HCT116 (cell line): Measurements from ENCODE around the gene NSD2. TPM values are rescaled to one million over a fixed set of nuclear protein-coding genes. Genes with fewer than 3 reads are reported as not detected.

Source experiments
- ATAC-seq: fragments of 200-7000 bp; cut with Tn5 transposase; 2 replicates; pipeline ENCODE4 v1.9.1; 2020; ENCODE audit warnings: mild to moderate bottlenecking, moderate library complexity
- BruUV-seq: library from RNA; stranded (reverse); fragments of 400-500 nt; replicated peaks from 2 replicates; lab custom pipeline; 2021; lab: Mats Ljungman, UMichigan
- CTCF ChIA-PET: fragments of 300-600 bp; sonication (Branson Sonifier 250); formaldehyde crosslinking; loops from one replicate; lab custom pipeline; 2021; ENCODE audit warnings: antibody characterized with exemption; lab: Charles Lee
- POLR2A ChIA-PET: fragments of 300-600, 350-600 bp; sonication (Branson Sonifier 250); formaldehyde crosslinking; loops from one replicate; lab custom pipeline; 2021; ENCODE audit warnings: antibody characterized with exemption; lab: Charles Lee
- RAD21 ChIA-PET, 2 experiments: fragments of 300-600 bp; sonication (Branson Sonifier 250); formaldehyde crosslinking; loops; one replicate each; lab custom pipeline; 2023; ENCODE audit warnings: low total read pairs in 2 of 2; ENCODE audit not compliant: uncharacterized antibody in 2 of 2, unreplicated experiment in 2 of 2, low non-redundant PET in 1 of 2; lab: Charles Lee
- DNase-seq: peaks from one replicate; pipeline ENCODE4 v3.0.0-alpha.2; 2010; ENCODE audit warnings: low read depth, low spot score
- H2AFZ ChIP-seq: fragments of 200-600 bp; shearing (Covaris generic), sonication (generic); 2 replicates; pipeline ENCODE4 v1.6.1; 2017; ENCODE audit warnings: low read depth, mixed run types, mixed read lengths, antibody characterized with exemption, low read length; ENCODE audit not compliant: poor library complexity, severe bottlenecking
- H3K27ac ChIP-seq: 2 replicates; pipeline ENCODE4 v1.5.1; 2012; ENCODE audit warnings: low read depth, low read length
- H3K27me3 ChIP-seq: fragments of 200-600 bp; sonication (generic); 2 replicates; pipeline ENCODE4 v1.6.1; 2016; ENCODE audit warnings: mixed run types, low read length, mixed read lengths; ENCODE audit not compliant: insufficient read depth
- H3K36me3 ChIP-seq, 2 experiments: fragments of 200-500 bp in 1 of 2; fragments of 200-600 bp in 1 of 2; sonication (Bioruptor generic) in 1 of 2; sonication (generic) in 1 of 2; 2 replicates each; pipeline versions ENCODE4 v1.5.1 to v1.6.1; 2014 to 2016; ENCODE audit warnings: low read length in 2 of 2, inconsistent platforms in 1 of 2, mixed read lengths in 1 of 2, mixed run types in 1 of 2; ENCODE audit not compliant: insufficient read depth in 2 of 2, control insufficient read depth in 1 of 2
- H3K4me1 ChIP-seq, 2 experiments: fragments of 200-600 bp in 1 of 2; sonication (generic) in 1 of 2; 2 replicates each; pipeline versions ENCODE4 v1.5.1 to v1.6.1; 2012 to 2017; ENCODE audit warnings: low read length in 2 of 2, inconsistent platforms in 1 of 2, mild to moderate bottlenecking in 1 of 2, mixed read lengths in 1 of 2, mixed run types in 1 of 2, moderate library complexity in 1 of 2; ENCODE audit not compliant: insufficient read depth in 2 of 2, control insufficient read depth in 1 of 2
- H3K4me2 ChIP-seq: fragments of 200-600 bp; sonication (generic); 2 replicates; pipeline ENCODE4 v1.6.1; 2017; ENCODE audit warnings: mixed run types, low read length, mixed read lengths
- H3K4me3 ChIP-seq, 2 experiments: fragments of 200-600 bp in 1 of 2; sonication (generic) in 1 of 2; replicated peaks in 1 of 2; 2 replicates each; pipeline ENCODE4 v1.5.1; 2011 to 2016; ENCODE audit warnings: low read length in 2 of 2, control low read depth in 1 of 2, low read depth in 1 of 2, mild to moderate bottlenecking in 1 of 2, mixed read lengths in 1 of 2, mixed run types in 1 of 2
- H3K79me2 ChIP-seq: fragments of 200-600 bp; sonication (generic); 2 replicates; pipeline ENCODE4 v1.6.1; 2017; ENCODE audit warnings: mild to moderate bottlenecking, mixed run types, low read length, moderate library complexity, mixed read lengths; ENCODE audit not compliant: insufficient read depth
- H3K9ac ChIP-seq: fragments of 200-600 bp; sonication (generic); 2 replicates; pipeline ENCODE4 v1.6.1; 2016; ENCODE audit warnings: low read length, mixed read lengths
- H3K9me2 ChIP-seq: fragments of 200-600 bp; sonication (generic), shearing (Covaris generic); 2 replicates; pipeline ENCODE4 v1.6.1; 2017; ENCODE audit warnings: mixed run types, mild to moderate bottlenecking, moderate library complexity; ENCODE audit not compliant: insufficient read depth
- H3K9me3 ChIP-seq, 2 experiments: fragments of 200-500 bp in 1 of 2; fragments of 200-600 bp in 1 of 2; sonication (Bioruptor generic) in 1 of 2; sonication (generic) in 1 of 2; 2 replicates each; pipeline ENCODE4 v1.6.1; 2014 to 2017; ENCODE audit warnings: low read length in 2 of 2, mixed read lengths in 2 of 2, inconsistent platforms in 1 of 2, low read depth in 1 of 2, mild to moderate bottlenecking in 1 of 2, mixed run types in 1 of 2, moderate library complexity in 1 of 2; ENCODE audit not compliant: control insufficient read depth in 1 of 2, insufficient read depth in 1 of 2
- H4K20me1 ChIP-seq: fragments of 200-600 bp; sonication (generic), shearing (Covaris generic); 2 replicates; pipeline ENCODE4 v1.6.1; 2017; ENCODE audit warnings: mixed run types, mild to moderate bottlenecking, moderate library complexity; ENCODE audit not compliant: insufficient read depth
- CEBPB ChIP-seq: IDR thresholded peaks from 2 replicates; pipeline ENCODE4 v1.6.1; 2012; ENCODE audit warnings: low read depth
- ELF1 ChIP-seq: IDR thresholded peaks from 2 replicates; pipeline ENCODE4 v1.6.1; 2012; ENCODE audit warnings: low read depth, borderline replicate concordance
- EZH2phosphoT487 ChIP-seq: fragments of 200-600 bp; IDR thresholded peaks from 2 replicates; pipeline ENCODE4 v1.6.1; 2018; ENCODE audit warnings: antibody characterized with exemption, borderline replicate concordance
- JUND ChIP-seq: IDR thresholded peaks from 2 replicates; pipeline ENCODE4 v1.6.1; 2012
- POLR2A ChIP-seq: IDR thresholded peaks from 2 replicates; pipeline ENCODE4 v1.7.0; 2011; ENCODE audit warnings: borderline replicate concordance; ENCODE audit not compliant: insufficient read depth, insufficient read length; ENCODE audit errors: extremely low read depth
- SP1 ChIP-seq: IDR thresholded peaks from 2 replicates; pipeline ENCODE4 v1.6.1; 2012; ENCODE audit warnings: low read depth
- SRF ChIP-seq: IDR thresholded peaks from 2 replicates; pipeline ENCODE4 v1.6.1; 2012; ENCODE audit warnings: low read depth
- YY1 ChIP-seq: IDR thresholded peaks from 2 replicates; pipeline ENCODE4 v1.6.1; 2011; ENCODE audit warnings: low read length, low read depth, moderate library complexity, mild to moderate bottlenecking; ENCODE audit not compliant: insufficient replicate concordance; ENCODE audit errors: extremely low read depth
- ZFX ChIP-seq: fragments of 450-650 bp; IDR thresholded peaks from 2 replicates; pipeline ENCODE4 v1.6.1; 2017
- intact Hi-C: fragments of 100-400 bp; cut with micrococcal nuclease; formaldehyde crosslinking; loops from 2 replicates; pipeline ENCODE4 v1.10.0; 2022
- total RNA-seq: library from RNA; stranded (reverse); gene quantifications from one replicate; pipeline ENCODE4 v1.2.1, GENCODE V29; 2021; ENCODE audit not compliant: unreplicated experiment
- TF ChIP-seq, protein P1 (sequence below): IDR thresholded peaks from 2 replicates; pipeline ENCODE4 v1.6.1; 2012
- TF ChIP-seq, protein P2 (sequence below), 3 experiments: fragments of 200-600 bp in 1 of 3; sonication (generic) in 1 of 3; IDR thresholded peaks in 2 of 3; conservative IDR thresholded peaks in 1 of 3; 2 replicates each; pipeline ENCODE4 v1.5.1; 2012 to 2017; ENCODE audit warnings: low read depth in 2 of 3, low read length in 2 of 3, antibody characterized with exemption in 1 of 3, borderline replicate concordance in 1 of 3, control low read depth in 1 of 3, mild to moderate bottlenecking in 1 of 3, mixed read lengths in 1 of 3, mixed run types in 1 of 3, moderate library complexity in 1 of 3; ENCODE audit not compliant: insufficient read depth in 1 of 3
- TF ChIP-seq, protein P3 (sequence below): IDR thresholded peaks from 2 replicates; pipeline ENCODE4 v1.6.1; 2012
- TF ChIP-seq, protein P4 (sequence below): IDR thresholded peaks from 2 replicates; pipeline ENCODE4 v1.6.1; 2011; ENCODE audit warnings: mild to moderate bottlenecking, low read length, moderate library complexity; ENCODE audit not compliant: insufficient replicate concordance; ENCODE audit errors: extremely low read depth

The NSD2 gene
- total RNA-seq, 1 experiment from 2014 or later: 145 TPM

DNA sequence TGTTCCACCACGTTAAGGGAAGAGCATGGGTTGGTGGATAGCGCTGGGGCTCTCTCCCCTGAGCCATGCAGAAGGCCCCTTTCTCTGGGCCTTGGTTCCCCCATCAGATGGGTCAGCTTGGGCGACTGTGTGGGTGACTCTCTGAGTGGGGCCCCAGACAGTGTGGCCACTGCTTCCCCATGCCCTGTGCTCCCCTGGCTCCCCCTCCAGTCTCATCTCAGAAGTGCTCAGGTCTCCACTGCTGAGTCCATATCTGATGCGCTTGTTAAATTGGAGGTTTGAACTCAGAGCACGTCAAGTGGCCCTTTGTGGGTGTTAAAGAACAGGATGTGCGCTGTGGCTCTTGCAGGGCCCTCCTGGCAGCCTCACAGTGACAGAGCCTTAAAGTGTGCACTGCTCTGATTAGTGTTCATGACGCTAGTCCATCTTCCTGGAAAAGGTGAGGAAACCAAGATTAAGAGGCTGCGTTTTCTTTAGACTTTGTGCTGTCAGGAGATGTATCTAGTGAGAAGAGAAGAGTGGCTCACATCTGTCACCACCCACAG, 77.8 kb downstream of the NSD2 start:
- Histone ChIP-seq H3K4me2 (no peak overlapping the region), H4K20me1 (0 out of 2 replicates have a peak, but pooled peaks cover 2% of the 10 kb centered on the region), H3K79me2 (peaks cover 22% of the 10 kb centered on the region), H3K4me1 (no peaks in the 10 kb centered on the region), H3K9me2 (no peaks in the 10 kb centered on the region), H3K4me3 (no peak overlapping the region), H2AFZ (no peak overlapping the region), H3K27me3 (no peaks in the 10 kb centered on the region), H3K27ac (no peak overlapping the region), H3K36me3 (peaks cover 14 to 31% of the 10 kb centered on the region in 2 experiments), H3K9ac (no peak overlapping the region), H3K9me3 (no peaks in the 10 kb centered on the region)
- POLR2A ChIA-PET: no interaction called here
- no TSS peak for BruUV-seq
- TF ChIP-seq POLR2A: no peak
- TF ChIP-seq CEBPB: no peak
- TF ChIP-seq SRF: no peak
- TF ChIP-seq, protein P1, sequence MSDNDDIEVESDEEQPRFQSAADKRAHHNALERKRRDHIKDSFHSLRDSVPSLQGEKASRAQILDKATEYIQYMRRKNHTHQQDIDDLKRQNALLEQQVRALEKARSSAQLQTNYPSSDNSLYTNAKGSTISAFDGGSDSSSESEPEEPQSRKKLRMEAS: no peak
- TF ChIP-seq, protein P2, sequence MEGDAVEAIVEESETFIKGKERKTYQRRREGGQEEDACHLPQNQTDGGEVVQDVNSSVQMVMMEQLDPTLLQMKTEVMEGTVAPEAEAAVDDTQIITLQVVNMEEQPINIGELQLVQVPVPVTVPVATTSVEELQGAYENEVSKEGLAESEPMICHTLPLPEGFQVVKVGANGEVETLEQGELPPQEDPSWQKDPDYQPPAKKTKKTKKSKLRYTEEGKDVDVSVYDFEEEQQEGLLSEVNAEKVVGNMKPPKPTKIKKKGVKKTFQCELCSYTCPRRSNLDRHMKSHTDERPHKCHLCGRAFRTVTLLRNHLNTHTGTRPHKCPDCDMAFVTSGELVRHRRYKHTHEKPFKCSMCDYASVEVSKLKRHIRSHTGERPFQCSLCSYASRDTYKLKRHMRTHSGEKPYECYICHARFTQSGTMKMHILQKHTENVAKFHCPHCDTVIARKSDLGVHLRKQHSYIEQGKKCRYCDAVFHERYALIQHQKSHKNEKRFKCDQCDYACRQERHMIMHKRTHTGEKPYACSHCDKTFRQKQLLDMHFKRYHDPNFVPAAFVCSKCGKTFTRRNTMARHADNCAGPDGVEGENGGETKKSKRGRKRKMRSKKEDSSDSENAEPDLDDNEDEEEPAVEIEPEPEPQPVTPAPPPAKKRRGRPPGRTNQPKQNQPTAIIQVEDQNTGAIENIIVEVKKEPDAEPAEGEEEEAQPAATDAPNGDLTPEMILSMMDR (IDR thresholded peaks at IDR 0.05 in 2 of 3, conservative IDR thresholded peaks at IDR 0.05 in 1 of 3; ENCODE audit: borderline replicate concordance in 1 of 3, insufficient read depth in 1 of 3, low read depth in 2 of 3, low read length in 2 of 3): no peak
- TF ChIP-seq EZH2phosphoT487: no peak
- TF ChIP-seq, protein P3, sequence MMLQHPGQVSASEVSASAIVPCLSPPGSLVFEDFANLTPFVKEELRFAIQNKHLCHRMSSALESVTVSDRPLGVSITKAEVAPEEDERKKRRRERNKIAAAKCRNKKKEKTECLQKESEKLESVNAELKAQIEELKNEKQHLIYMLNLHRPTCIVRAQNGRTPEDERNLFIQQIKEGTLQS: no peak
- TF ChIP-seq, protein P4, sequence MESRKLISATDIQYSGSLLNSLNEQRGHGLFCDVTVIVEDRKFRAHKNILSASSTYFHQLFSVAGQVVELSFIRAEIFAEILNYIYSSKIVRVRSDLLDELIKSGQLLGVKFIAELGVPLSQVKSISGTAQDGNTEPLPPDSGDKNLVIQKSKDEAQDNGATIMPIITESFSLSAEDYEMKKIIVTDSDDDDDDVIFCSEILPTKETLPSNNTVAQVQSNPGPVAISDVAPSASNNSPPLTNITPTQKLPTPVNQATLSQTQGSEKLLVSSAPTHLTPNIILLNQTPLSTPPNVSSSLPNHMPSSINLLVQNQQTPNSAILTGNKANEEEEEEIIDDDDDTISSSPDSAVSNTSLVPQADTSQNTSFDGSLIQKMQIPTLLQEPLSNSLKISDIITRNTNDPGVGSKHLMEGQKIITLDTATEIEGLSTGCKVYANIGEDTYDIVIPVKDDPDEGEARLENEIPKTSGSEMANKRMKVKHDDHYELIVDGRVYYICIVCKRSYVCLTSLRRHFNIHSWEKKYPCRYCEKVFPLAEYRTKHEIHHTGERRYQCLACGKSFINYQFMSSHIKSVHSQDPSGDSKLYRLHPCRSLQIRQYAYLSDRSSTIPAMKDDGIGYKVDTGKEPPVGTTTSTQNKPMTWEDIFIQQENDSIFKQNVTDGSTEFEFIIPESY: no peak
- TF ChIP-seq JUND: no peak
- TF ChIP-seq ELF1: no peak
- TF ChIP-seq YY1: no peak
- TF ChIP-seq ZFX: no peak
- TF ChIP-seq SP1: no peak
- CTCF ChIA-PET: no interaction called here
- ATAC-seq (peak; percentile 64), DNase-seq (no peak)
- intact Hi-C loops: no loop called here
- RAD21 ChIA-PET: no interaction called here
